Measurements from ENCODE around the gene FKBP3.
"Not testable (repeated sequence)": the region's sequence is repeated elsewhere in the genome, so short reads cannot be mapped to it uniquely, and the experiment has no call there.

FKBP3 gene

GRCh38 chr14:45134051-45134958 lies at the start of gene FKBP3:
Gene FKBP3, minus strand, starts transcription at chr14:45134481. Its CDS starts 25 bp downstream, at chr14:45134456.
- DNase-seq (ENCODE audit: low read depth in 1 of 2, low spot score in 1 of 2), result peak; percentile 93 to 100
- in situ Hi-C loops (cut with HindIII; ENCODE audit: low pct_unique_long_range_greater_than_20kb, low sequenced_read_pairs), result no loop called here
- TF ChIP-seq JUND (IDR thresholded peaks at IDR 0.05; ENCODE audit: low read depth), result peak; percentile 62; the same call in 1 of the 2 replicates

- no peak for TF ChIP-seq JUND (IDR thresholded peaks at IDR 0.05; ENCODE audit: low read depth)
- in situ Hi-C loops (cut with HindIII; ENCODE audit: low pct_unique_long_range_greater_than_20kb, low sequenced_read_pairs), result no loop called here
- DNase-seq (ENCODE audit: low read depth in 1 of 2, low spot score in 1 of 2), result no peak
Measured at GRCh38 chr14:45181806-45182205, 47.5 kb upstream of the FKBP3 start.

GRCh38 chr14:45181329-45181728 lies 47.0 kb upstream of the FKBP3 start:
- TF ChIP-seq JUND (IDR thresholded peaks at IDR 0.05; ENCODE audit: low read depth), result no peak
- DNase-seq (ENCODE audit: low read depth in 1 of 2, low spot score in 1 of 2), result no peak
- in situ Hi-C loops (cut with HindIII; ENCODE audit: low pct_unique_long_range_greater_than_20kb, low sequenced_read_pairs), result no loop called here

- DNase-seq (ENCODE audit: low read depth in 1 of 2, low spot score in 1 of 2), result no peak
- in situ Hi-C loops (cut with HindIII; ENCODE audit: low pct_unique_long_range_greater_than_20kb, low sequenced_read_pairs), result no loop called here
- TF ChIP-seq JUND (IDR thresholded peaks at IDR 0.05; ENCODE audit: low read depth), result no peak
Measured at GRCh38 chr14:45177076-45177475, 42.8 kb upstream of the FKBP3 start.

GRCh38 chr14:45169906-45170305 lies 35.6 kb upstream of the FKBP3 start:
- in situ Hi-C loops (cut with HindIII; ENCODE audit: low pct_unique_long_range_greater_than_20kb, low sequenced_read_pairs), result no loop called here
- no peak for DNase-seq (ENCODE audit: low read depth in 1 of 2, low spot score in 1 of 2)
- no peak for TF ChIP-seq JUND (IDR thresholded peaks at IDR 0.05; ENCODE audit: low read depth)

- TF ChIP-seq JUND (IDR thresholded peaks at IDR 0.05; ENCODE audit: low read depth), result no peak
- DNase-seq (ENCODE audit: low read depth in 1 of 2, low spot score in 1 of 2), result no peak
- in situ Hi-C loops (cut with HindIII; ENCODE audit: low pct_unique_long_range_greater_than_20kb, low sequenced_read_pairs), result no loop called here
Measured at GRCh38 chr14:45156067-45156466, 21.8 kb upstream of the FKBP3 start.

GRCh38 chr14:45150386-45150890 lies 16.2 kb upstream of the FKBP3 start:
- no peak for DNase-seq (ENCODE audit: low read depth in 1 of 2, low spot score in 1 of 2)
- no peak for TF ChIP-seq JUND (IDR thresholded peaks at IDR 0.05; ENCODE audit: low read depth)
- in situ Hi-C loops (cut with HindIII; ENCODE audit: low pct_unique_long_range_greater_than_20kb, low sequenced_read_pairs), result no loop called here

GRCh38 chr14:45149602-45150001 lies 15.3 kb upstream of the FKBP3 start:
- in situ Hi-C loops (cut with HindIII; ENCODE audit: low pct_unique_long_range_greater_than_20kb, low sequenced_read_pairs), result no loop called here
- no peak for TF ChIP-seq JUND (IDR thresholded peaks at IDR 0.05; ENCODE audit: low read depth)

GRCh38 chr14:45145214-45145613 lies 10.9 kb upstream of the FKBP3 start:
- in situ Hi-C loops (cut with HindIII; ENCODE audit: low pct_unique_long_range_greater_than_20kb, low sequenced_read_pairs), result no loop called here
- TF ChIP-seq JUND (IDR thresholded peaks at IDR 0.05; ENCODE audit: low read depth), result no peak
- no peak for DNase-seq (ENCODE audit: low read depth in 1 of 2, low spot score in 1 of 2)

More at GRCh38 chr14:45149602-45150001, 15.3 kb upstream of the FKBP3 start:
- no peak for DNase-seq (ENCODE audit: low read depth in 1 of 2, low spot score in 1 of 2)

- TF ChIP-seq JUND (IDR thresholded peaks at IDR 0.05; ENCODE audit: low read depth), result no peak
- DNase-seq (ENCODE audit: low read depth in 1 of 2, low spot score in 1 of 2), result no peak
- in situ Hi-C loops (cut with HindIII; ENCODE audit: low pct_unique_long_range_greater_than_20kb, low sequenced_read_pairs), result no loop called here
Measured at GRCh38 chr14:45144658-45145057, 10.4 kb upstream of the FKBP3 start.

- DNase-seq (ENCODE audit: low read depth in 1 of 2, low spot score in 1 of 2); in situ Hi-C loops (cut with HindIII; ENCODE audit: low pct_unique_long_range_greater_than_20kb, low sequenced_read_pairs): not testable (repeated sequence)
Measured at GRCh38 chr14:45142083-45142482, 7.8 kb upstream of the FKBP3 start.

- no peak for TF ChIP-seq JUND (IDR thresholded peaks at IDR 0.05; ENCODE audit: low read depth)
- in situ Hi-C loops (cut with HindIII; ENCODE audit: low pct_unique_long_range_greater_than_20kb, low sequenced_read_pairs), result no loop called here
- DNase-seq (ENCODE audit: low read depth in 1 of 2, low spot score in 1 of 2), result no peak
Measured at GRCh38 chr14:45140661-45141187, 6.4 kb upstream of the FKBP3 start.

GRCh38 chr14:45136399-45136798 lies 2.1 kb upstream of the FKBP3 start:
- no peak for TF ChIP-seq JUND (IDR thresholded peaks at IDR 0.05; ENCODE audit: low read depth)
- no peak for DNase-seq (ENCODE audit: low read depth in 1 of 2, low spot score in 1 of 2)
- in situ Hi-C loops (cut with HindIII; ENCODE audit: low pct_unique_long_range_greater_than_20kb, low sequenced_read_pairs), result no loop called here

Data from T47D (cell line).